ENCODE data around the gene FLNC.

FLNC gene

GRCh38 chr7:128804484-128804883 is 25.7 kb upstream of the FLNC start:
- DNase-seq (ENCODE audit: low spot score), result no peak

GRCh38 chr7:128805225-128805624 is 25.0 kb upstream of the FLNC start:
- DNase-seq (ENCODE audit: low spot score), result no peak

GRCh38 chr7:128807191-128807590 is 23.0 kb upstream of the FLNC start:
- no peak for DNase-seq (ENCODE audit: low spot score)

- no peak for DNase-seq (ENCODE audit: low spot score)
Measured at GRCh38 chr7:128809363-128809762, 20.8 kb upstream of the FLNC start.

GRCh38 chr7:128810473-128810872 is 19.7 kb upstream of the FLNC start:
- DNase-seq (ENCODE audit: low spot score), result no peak

- no peak for DNase-seq (ENCODE audit: low spot score)
Measured at GRCh38 chr7:128810997-128811396, 19.2 kb upstream of the FLNC start.

- no peak for DNase-seq (ENCODE audit: low spot score)
Measured at GRCh38 chr7:128811631-128812430, 18.4 kb upstream of the FLNC start.

GRCh38 chr7:128812514-128813168 is 17.6 kb upstream of the FLNC start:
- DNase-seq (ENCODE audit: low spot score), result no peak

GRCh38 chr7:128814499-128814898 is 15.7 kb upstream of the FLNC start:
- no peak for DNase-seq (ENCODE audit: low spot score)

GRCh38 chr7:128815289-128815942 is 14.8 kb upstream of the FLNC start:
- DNase-seq (ENCODE audit: low spot score), result no peak

GRCh38 chr7:128818694-128819093 is 11.5 kb upstream of the FLNC start:
- no peak for DNase-seq (ENCODE audit: low spot score)

GRCh38 chr7:128821724-128822123 is 8.5 kb upstream of the FLNC start:
- DNase-seq (ENCODE audit: low spot score), result no peak

- no peak for DNase-seq (ENCODE audit: low spot score)
Measured at GRCh38 chr7:128826512-128826911, 3.7 kb upstream of the FLNC start.

- DNase-seq (ENCODE audit: low spot score), result no peak
Measured at GRCh38 chr7:128826916-128827247, 3.3 kb upstream of the FLNC start.

- no peak for DNase-seq (ENCODE audit: low spot score)
Measured at GRCh38 chr7:128827248-128827958, 2.8 kb upstream of the FLNC start.

- DNase-seq (ENCODE audit: low spot score), result no peak
Measured at GRCh38 chr7:128827971-128828711, 2.1 kb upstream of the FLNC start.

GRCh38 chr7:128829391-128830166 is 627 bp upstream of the FLNC start:
- DNase-seq (ENCODE audit: low spot score), result no peak

- no peak for DNase-seq (ENCODE audit: low spot score)
Measured at GRCh38 chr7:128831178-128831993, 1.2 kb downstream of the FLNC start.

GRCh38 chr7:128831994-128832879 is 2.0 kb downstream of the FLNC start:
- DNase-seq (ENCODE audit: low spot score), result no peak

- no peak for DNase-seq (ENCODE audit: low spot score)
Measured at GRCh38 chr7:128832880-128833147, 2.6 kb downstream of the FLNC start.
